ENCODE data around the gene DGLUCY. TPM values are rescaled to one million over a fixed set of nuclear protein-coding genes. Genes with fewer than 3 reads are reported as not detected.
"Not testable (repeated sequence)": the region's sequence is repeated elsewhere in the genome, so short reads cannot be mapped to it uniquely, and the experiment has no call there.

DGLUCY gene, protein sequence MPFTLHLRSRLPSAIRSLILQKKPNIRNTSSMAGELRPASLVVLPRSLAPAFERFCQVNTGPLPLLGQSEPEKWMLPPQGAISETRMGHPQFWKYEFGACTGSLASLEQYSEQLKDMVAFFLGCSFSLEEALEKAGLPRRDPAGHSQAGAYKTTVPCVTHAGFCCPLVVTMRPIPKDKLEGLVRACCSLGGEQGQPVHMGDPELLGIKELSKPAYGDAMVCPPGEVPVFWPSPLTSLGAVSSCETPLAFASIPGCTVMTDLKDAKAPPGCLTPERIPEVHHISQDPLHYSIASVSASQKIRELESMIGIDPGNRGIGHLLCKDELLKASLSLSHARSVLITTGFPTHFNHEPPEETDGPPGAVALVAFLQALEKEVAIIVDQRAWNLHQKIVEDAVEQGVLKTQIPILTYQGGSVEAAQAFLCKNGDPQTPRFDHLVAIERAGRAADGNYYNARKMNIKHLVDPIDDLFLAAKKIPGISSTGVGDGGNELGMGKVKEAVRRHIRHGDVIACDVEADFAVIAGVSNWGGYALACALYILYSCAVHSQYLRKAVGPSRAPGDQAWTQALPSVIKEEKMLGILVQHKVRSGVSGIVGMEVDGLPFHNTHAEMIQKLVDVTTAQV
- 10 to 100 TPM; 70.5 to 90.5 TPM for total RNA-seq

DNA sequence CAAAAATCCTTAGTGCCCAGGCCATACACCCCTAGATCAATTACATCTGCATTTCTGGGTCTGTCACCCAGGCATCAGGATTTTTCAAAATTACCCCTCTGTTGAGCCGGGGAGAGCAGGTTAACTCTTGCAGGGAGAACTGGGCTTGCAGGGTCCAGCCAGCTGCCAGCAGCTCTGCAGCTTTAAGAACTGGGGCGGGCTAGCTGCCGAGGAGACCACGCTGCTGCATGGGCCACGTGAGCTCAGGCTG, at the start of gene DGLUCY:
Gene DGLUCY, plus strand, starts transcription at position 245 of the 250 bp plus-strand sequence. CDS start 46,222 bp downstream, outside the sequence.
- Mint-ChIP-seq H3K4me1 (ENCODE audit: low read depth) (peaks cover 83% of the 10 kb centered on the region), H3K27me3 (ENCODE audit: low read depth) (no peaks in the 10 kb centered on the region)

DNA sequence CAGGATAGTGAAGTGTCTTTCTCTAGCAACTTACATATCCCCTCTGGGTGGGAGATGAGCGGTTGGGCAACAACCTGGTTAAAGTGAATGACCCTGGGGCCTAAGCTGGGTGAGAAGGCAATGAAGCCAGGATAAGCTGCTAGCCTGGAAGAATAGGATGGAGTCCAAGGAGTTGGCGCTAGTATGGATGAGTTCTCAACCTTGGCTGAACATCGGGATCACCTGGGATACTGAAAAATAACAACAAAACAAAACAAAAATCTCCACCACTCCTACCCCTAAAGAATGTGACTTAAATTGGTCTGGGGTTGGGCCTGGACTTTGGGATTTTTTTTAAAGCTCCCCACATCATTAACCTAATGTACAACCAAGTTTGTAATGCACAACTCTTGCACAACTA, 48.6 kb upstream of the DGLUCY start:
- Mint-ChIP-seq H3K36me3 (ENCODE audit: insufficient read depth in 2 of 2) (peaks cover 1 to 8% of the 10 kb centered on the region in 2 donors), H3K27ac (peak overlapping the region; percentile 91), H3K9me3 (peaks cover 0 to 3% of the 10 kb centered on the region in 2 donors), H3K4me1 (ENCODE audit: low read depth) (peaks cover 72% of the 10 kb centered on the region), H3K27me3 (ENCODE audit: low read depth) (no peaks in the 10 kb centered on the region), H3K4me3 (peak overlapping the region in 1 of 2 donors; percentile 4)
- DNase-seq (no peak), ATAC-seq (replicated peaks in 1 of 2) (no peak)

More for the DNA sequence above, at the start of gene DGLUCY:
- Mint-ChIP-seq H3K4me3 (peak within 1 kb of the TSS; percentile 91 to 97), H3K9me3 (no peaks in the 10 kb centered on the region), H3K27ac (peak within 1 kb of the TSS; percentile 91), H3K36me3 (ENCODE audit: insufficient read depth in 2 of 2) (peaks cover 14 to 23% of the 10 kb centered on the region in 2 donors)
- no peak for ATAC-seq (replicated peaks in 1 of 2)
- peak; percentile 72 to 75 for DNase-seq

DNA sequence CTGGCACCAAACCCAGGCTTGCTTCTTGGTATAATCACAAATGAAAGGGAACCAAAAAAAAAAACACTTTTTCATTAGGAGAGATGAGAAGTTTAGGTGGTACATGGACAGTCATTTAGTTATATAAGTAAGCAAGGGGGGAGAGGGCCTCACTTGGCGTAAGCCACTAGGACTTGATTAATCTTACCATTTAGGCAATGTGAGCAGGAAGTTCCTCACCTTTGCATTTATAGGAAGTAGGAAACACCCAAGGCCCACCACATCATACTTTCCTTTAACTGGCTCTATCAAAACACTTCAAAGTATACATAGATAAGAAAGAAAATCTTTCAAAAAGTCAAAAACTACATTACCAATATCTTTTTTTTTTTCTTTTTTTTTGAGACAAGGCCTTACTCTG, 46.7 kb upstream of the DGLUCY start:
- ATAC-seq (replicated peaks in 1 of 2): peak; percentile 18 to 39
- H3K4me3 Mint-ChIP-seq: peak overlapping the region; percentile 52 to 76
- no peaks in the 10 kb centered on the region for H3K27me3 Mint-ChIP-seq (ENCODE audit: low read depth)
- peaks cover 78% of the 10 kb centered on the region for H3K4me1 Mint-ChIP-seq (ENCODE audit: low read depth)
- H3K27ac Mint-ChIP-seq: peak overlapping the region; percentile 94
- peaks cover 3 to 6% of the 10 kb centered on the region in 2 donors for H3K9me3 Mint-ChIP-seq
- peak; percentile 29 to 35 for DNase-seq
- H3K36me3 Mint-ChIP-seq (ENCODE audit: insufficient read depth in 2 of 2): peaks cover 4 to 12% of the 10 kb centered on the region in 2 donors

DNA sequence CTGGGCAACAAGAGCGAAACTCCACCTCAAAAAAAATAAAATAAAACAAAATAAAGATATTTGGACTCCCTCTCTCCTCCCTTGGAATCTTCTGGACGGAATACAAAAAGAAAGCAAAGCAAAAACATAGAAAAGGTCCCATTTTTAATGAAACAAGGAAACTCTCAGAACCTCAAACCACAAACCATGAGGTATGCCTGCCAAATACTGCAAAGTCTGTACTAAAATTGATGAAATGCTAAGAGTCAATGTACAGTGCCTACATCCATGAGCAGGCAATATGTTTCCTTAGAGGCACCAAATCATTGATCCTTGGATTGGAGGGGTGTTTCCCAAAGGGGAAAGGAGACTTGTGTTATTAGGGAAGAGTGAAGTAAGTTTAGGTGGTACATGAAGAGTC, 45.2 kb upstream of the DGLUCY start:
- Mint-ChIP-seq H3K27me3 (ENCODE audit: low read depth) (no peaks in the 10 kb centered on the region), H3K4me3 (peak overlapping the region; percentile 63 to 64), H3K36me3 (ENCODE audit: insufficient read depth in 2 of 2) (peaks cover 4 to 12% of the 10 kb centered on the region in 2 donors), H3K27ac (peak overlapping the region; percentile 44), H3K4me1 (ENCODE audit: low read depth) (peaks cover 66% of the 10 kb centered on the region), H3K9me3 (peaks cover 3% of the 10 kb centered on the region in 2 donors)
- ATAC-seq (replicated peaks in 1 of 2) (no peak), DNase-seq (no peak)

DNA sequence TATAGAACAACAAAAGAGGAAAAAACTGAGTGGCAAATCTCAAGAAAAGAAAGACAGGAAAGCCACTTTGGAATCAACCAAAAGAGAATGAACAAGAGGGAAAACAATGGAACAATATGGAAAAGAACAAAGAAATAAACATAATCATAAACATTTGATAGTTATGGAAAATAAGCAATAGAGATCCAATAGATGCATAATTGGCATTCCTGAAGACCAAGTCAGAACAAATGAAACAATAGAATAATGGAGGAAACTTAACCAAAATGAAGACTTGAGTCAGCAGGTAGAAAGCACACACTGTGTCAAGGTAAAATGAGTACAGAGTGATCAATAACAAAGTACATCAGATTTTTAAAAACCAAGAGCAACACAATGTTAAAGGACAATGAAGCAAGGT, 43.3 kb upstream of the DGLUCY start:
- DNase-seq: no peak
- peaks cover 3% of the 10 kb centered on the region in 2 donors for H3K9me3 Mint-ChIP-seq
- H3K36me3 Mint-ChIP-seq (ENCODE audit: insufficient read depth in 2 of 2): peaks cover 3 to 10% of the 10 kb centered on the region in 2 donors
- no peak overlapping the region for H3K4me3 Mint-ChIP-seq
- no peaks in the 10 kb centered on the region for H3K27me3 Mint-ChIP-seq (ENCODE audit: low read depth)
- ATAC-seq (replicated peaks in 1 of 2): no peak
- peaks cover 47% of the 10 kb centered on the region for H3K4me1 Mint-ChIP-seq (ENCODE audit: low read depth)
- H3K27ac Mint-ChIP-seq: no peak overlapping the region

DNA sequence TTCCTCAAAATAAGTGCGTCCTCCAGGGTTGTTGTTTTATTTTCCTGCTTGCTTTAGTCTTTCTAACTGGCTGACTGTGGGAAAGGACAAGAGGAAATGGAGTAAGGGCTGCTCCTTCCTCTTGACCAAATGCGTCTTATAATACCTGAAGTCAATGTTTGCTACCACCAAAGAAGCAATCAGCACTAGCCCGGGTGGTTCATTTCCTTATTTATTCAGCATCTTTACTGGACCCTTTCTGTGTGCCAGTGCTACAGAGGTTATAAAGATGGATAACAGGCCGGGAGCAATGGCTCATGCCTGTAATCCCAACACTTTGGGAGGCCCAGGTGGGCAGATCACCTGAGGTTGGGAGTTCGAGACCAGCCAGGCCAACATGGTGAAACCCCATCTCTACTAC, 38.3 kb upstream of the DGLUCY start:
- peaks cover 18% of the 10 kb centered on the region for H3K27me3 Mint-ChIP-seq (ENCODE audit: low read depth)
- DNase-seq (no peak), ATAC-seq (replicated peaks in 1 of 2) (no peak)
- H3K4me3 Mint-ChIP-seq: no peak overlapping the region
- peaks cover 47% of the 10 kb centered on the region for H3K4me1 Mint-ChIP-seq (ENCODE audit: low read depth)
- no peak overlapping the region for H3K27ac Mint-ChIP-seq
- H3K9me3 Mint-ChIP-seq: peaks cover 1% of the 10 kb centered on the region in 2 donors
- peaks cover 1% of the 10 kb centered on the region in 2 donors for H3K36me3 Mint-ChIP-seq (ENCODE audit: insufficient read depth in 2 of 2)

DNA sequence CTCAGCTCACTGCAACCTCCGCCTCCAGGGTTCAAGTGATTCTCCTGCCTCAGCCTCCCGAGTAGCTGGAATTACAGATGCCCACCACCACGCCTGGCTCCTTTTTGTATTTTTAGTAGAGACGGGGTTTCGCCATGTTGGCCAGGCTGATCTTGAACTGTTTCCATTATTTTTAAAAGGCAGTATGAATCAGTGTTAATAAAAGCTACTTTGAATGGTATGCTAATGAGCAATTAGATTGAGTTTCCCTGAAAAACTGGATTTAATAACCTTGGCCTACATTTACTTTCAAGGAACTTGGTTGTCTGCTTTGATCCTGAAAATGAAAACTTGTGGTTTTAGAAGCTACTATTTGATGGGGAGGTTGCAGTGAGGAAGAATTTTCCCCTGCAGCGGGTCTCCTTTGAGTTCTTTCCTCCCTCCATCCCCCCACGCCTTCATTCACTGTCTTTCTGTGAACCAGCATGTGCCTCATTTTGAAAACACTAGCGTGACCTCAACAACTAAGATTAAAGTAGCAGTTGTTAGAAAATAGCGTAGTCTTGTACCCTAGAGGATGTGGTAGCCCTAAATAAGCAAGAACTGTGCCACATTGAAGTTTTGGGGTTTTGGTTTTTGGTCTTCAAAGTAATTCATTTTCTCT, 35.7 kb upstream of the DGLUCY start:
- peaks cover 18% of the 10 kb centered on the region for H3K27me3 Mint-ChIP-seq (ENCODE audit: low read depth)
- peaks cover 49% of the 10 kb centered on the region for H3K4me1 Mint-ChIP-seq (ENCODE audit: low read depth)
- H3K4me3 Mint-ChIP-seq: peak overlapping the region; percentile 70 to 71
- ATAC-seq (replicated peaks in 1 of 2) (peak; percentile 99 to 100), DNase-seq (peak; percentile 64 to 74)
- H3K36me3 Mint-ChIP-seq (ENCODE audit: insufficient read depth in 2 of 2): no peaks in the 10 kb centered on the region
- H3K9me3 Mint-ChIP-seq: no peaks in the 10 kb centered on the region
- H3K27ac Mint-ChIP-seq: peak overlapping the region; percentile 69

DNA sequence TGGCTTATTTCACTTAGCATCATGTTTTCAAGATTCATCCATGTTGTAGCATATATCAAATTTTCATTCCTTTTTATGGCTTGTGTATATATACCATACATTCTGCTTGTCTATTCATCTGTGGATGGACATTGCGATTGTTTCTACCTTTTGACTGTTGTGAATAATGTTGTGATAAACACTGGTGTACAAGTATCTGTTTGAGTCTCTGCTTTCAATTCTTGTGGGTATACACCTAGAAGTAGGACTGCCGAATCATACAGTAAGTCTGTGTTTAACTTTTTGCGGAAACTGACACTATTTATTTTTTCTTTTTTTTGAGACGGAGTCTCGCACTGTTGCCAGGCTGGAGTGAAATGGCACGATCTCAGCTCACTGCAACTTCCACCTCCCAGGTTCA, 33.8 kb upstream of the DGLUCY start:
- Mint-ChIP-seq H3K27ac (no peak overlapping the region), H3K4me3 (peak overlapping the region in 1 of 2 donors; percentile 56), H3K36me3 (ENCODE audit: insufficient read depth in 2 of 2) (no peaks in the 10 kb centered on the region), H3K4me1 (ENCODE audit: low read depth) (peaks cover 49% of the 10 kb centered on the region), H3K27me3 (ENCODE audit: low read depth) (peaks cover 19% of the 10 kb centered on the region), H3K9me3 (no peaks in the 10 kb centered on the region)
- ATAC-seq (replicated peaks in 1 of 2) (no peak), DNase-seq (no peak)

DNA sequence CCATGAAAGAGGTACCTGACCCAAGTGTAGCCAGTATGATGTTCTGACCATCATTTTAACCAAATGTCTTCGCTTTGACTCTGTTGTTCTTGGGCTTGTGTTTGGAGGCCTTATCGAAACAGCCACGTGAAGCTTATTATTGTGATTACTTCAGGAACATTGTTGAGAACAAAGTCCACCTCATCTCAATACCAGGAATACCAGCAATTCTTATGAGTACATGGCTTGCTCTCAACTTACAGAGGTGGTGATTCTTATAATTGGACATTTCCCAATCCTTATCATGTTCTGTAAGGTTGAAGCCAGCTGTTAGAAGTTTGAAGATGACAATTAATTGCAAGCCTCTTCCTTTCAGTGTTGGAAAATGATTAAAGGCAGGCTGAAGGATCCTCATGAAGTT, 31.6 kb upstream of the DGLUCY start:
- no peaks in the 10 kb centered on the region for H3K9me3 Mint-ChIP-seq

DNA sequence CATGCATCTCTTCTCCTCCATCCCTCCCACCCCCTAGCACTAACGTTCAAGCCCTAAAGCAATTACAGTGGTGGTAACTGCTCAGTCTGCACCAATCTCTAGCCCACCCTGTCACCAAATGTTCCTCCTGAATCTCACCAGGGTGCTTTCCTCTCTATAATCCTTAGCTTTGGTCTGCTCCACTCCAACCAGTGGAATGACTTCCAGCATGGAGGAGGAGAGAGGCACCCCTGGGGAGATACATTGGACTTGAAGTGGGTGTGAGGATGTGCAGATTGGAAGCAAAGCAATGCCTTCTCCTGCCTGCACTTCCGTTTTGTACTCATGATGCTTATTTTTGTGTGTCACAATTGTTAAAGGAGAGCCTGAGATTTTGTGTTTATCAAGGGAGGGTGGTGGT, 29.4 kb upstream of the DGLUCY start:
- Mint-ChIP-seq H3K9me3 (no peaks in the 10 kb centered on the region), H3K4me1 (ENCODE audit: low read depth) (peaks cover 27% of the 10 kb centered on the region), H3K4me3 (no peak overlapping the region), H3K27me3 (ENCODE audit: low read depth) (peaks cover 16% of the 10 kb centered on the region), H3K27ac (no peak overlapping the region), H3K36me3 (ENCODE audit: insufficient read depth in 2 of 2) (no peaks in the 10 kb centered on the region)
- ATAC-seq (replicated peaks in 1 of 2): no peak
- DNase-seq: no peak

More for the DNA sequence above, 31.6 kb upstream of the DGLUCY start:
- Mint-ChIP-seq H3K27ac (no peak overlapping the region), H3K27me3 (ENCODE audit: low read depth) (peaks cover 11% of the 10 kb centered on the region), H3K4me3 (no peak overlapping the region), H3K36me3 (ENCODE audit: insufficient read depth in 2 of 2) (no peaks in the 10 kb centered on the region), H3K4me1 (ENCODE audit: low read depth) (peaks cover 42% of the 10 kb centered on the region)
- ATAC-seq (replicated peaks in 1 of 2) (no peak), DNase-seq (no peak)

DNA sequence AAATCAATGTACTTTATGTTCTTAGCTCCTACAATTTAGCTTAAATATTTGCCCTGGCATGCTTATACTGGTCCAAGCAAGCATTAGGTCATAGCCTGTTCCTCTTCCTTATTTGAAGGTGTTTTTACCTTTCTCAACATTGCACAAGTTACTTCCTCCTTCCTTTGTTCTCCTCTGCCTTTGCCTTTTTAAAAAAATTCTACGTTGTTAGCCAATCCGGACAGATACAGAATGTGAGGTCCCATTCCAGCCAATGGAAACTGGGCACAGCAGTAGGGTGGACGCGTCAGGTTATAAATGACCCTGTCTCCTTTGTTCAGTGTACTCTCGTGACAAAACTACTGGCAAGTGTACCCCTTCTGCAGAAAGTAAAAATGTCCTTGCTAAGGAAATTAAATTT, 26.4 kb upstream of the DGLUCY start:
- H3K36me3 Mint-ChIP-seq (ENCODE audit: insufficient read depth in 2 of 2); H3K27ac Mint-ChIP-seq; H3K4me3 Mint-ChIP-seq; H3K9me3 Mint-ChIP-seq; ATAC-seq (replicated peaks in 1 of 2); DNase-seq: not testable (repeated sequence)
- peaks cover 28% of the 10 kb centered on the region for H3K4me1 Mint-ChIP-seq (ENCODE audit: low read depth)
- H3K27me3 Mint-ChIP-seq (ENCODE audit: low read depth): peaks cover 11% of the 10 kb centered on the region

DNA sequence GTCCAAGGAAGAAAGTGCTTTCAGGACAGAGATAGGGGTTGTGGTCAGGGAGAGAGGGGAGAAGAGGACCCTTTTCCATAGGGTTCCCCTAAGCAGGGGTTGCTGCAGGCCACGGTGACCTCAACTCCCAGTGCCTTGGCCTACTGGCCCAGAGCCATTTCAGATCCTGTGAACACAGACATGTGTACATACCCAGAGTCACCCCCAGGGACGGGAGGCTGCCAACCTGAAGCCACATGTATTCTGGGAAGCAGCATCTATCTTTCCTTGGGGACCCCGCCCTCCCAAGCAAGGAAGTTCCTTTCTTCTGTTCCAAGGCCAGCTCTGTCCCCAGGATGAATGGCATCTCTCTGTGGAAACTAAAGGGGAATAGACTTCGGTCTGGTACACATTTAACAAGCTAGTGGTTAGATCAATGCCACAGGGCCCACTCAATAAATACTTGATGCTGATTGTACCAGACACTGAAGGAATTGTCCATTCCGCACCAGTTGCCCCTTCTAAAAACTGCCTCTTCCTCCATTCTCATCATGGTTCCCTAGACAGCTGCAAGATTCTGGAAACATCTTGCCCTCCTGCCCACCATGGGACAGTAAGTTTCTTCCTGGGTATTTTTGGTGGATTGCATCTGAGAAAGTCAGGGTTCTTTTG, 25.2 kb upstream of the DGLUCY start:
- DNase-seq: no peak
- H3K4me3 Mint-ChIP-seq: no peak overlapping the region
- H3K9me3 Mint-ChIP-seq: no peaks in the 10 kb centered on the region
- H3K27ac Mint-ChIP-seq: no peak overlapping the region
- H3K36me3 Mint-ChIP-seq (ENCODE audit: insufficient read depth in 2 of 2): no peaks in the 10 kb centered on the region
- peaks cover 11% of the 10 kb centered on the region for H3K27me3 Mint-ChIP-seq (ENCODE audit: low read depth)
- peaks cover 28% of the 10 kb centered on the region for H3K4me1 Mint-ChIP-seq (ENCODE audit: low read depth)
- ATAC-seq (replicated peaks in 1 of 2): no peak
